Activated T-cell treated with anti-CD3 and anti-CD28 coated beads for 24 hours (primary cell): ENCODE results near the gene SNCB.
"Not testable (repeated sequence)": the region's sequence is repeated elsewhere in the genome, so short reads cannot be mapped to it uniquely, and the experiment has no call there.

Experiments used
- DNase-seq: peaks from one replicate; pipeline ENCODE4 v3.0.0-alpha.2; 2020; ENCODE audit warnings: low read depth

The SNCB gene

DNA sequence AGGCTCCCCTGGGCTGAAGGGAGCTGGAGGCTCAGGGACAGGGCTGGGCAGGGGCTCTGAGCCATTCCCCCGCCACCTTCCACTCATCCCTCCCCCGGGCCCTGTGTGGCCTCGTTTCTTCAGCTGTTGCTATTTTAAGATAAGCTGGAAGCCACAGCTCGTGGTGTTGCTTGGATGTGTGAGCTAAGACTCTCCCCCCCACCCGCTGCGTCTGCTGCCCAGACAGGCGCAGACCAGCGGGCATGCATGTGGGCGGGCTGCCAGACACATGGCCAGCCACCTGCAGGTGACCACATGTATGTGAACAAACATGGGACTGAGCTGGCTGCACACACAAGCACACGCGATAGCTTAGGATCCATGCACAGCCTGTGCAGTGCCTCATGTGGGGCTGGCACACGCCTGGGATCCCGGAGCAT is 8.7 kb downstream of the SNCB start:
- DNase-seq, result no peak

- no peak for DNase-seq
These were observed 9.9 kb downstream of the SNCB start for GRCh38 chr5:176620333-176620981.

DNA sequence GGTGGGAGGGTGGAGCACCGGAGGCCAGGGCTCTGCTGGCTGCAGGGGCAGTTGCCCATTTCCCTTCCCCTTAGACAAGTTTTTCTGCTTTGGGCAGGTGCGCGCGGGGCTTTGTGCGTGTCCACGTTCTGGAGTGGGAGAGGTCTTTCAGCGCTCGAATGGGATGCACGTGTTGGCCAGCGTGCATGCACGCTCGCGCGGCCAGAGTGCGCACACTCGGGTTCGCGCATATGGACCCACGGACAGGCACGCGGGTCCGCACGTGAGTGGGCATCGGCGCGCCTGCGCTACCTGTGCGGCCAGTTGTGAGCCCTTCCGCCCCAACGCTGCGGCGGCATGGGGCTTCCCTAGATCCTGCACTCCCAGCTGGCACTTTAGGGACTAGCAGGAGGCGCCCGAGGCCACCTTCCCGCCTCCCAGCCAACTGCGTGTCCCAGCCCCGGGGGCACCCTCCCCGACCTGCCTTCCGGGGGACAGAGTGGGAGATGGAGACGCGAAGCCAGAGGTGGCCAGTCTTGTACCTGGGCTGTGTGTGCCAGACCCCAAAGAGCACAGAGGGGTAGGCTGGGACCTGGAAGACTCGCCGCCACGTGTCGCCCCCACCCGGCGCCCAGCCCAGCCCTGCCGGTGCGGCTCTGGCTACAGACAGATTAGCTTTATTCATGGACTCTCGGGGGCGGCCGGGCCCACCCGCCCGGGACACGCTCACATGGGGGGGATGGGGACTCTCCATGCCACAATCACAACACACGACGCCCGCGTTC is 10.6 kb downstream of the SNCB start:
- DNase-seq, result no peak

GRCh38 chr5:176619203-176619568 is 11.1 kb downstream of the SNCB start:
- DNase-seq, result peak; percentile 77

- DNase-seq, result no peak
These were observed 11.6 kb downstream of the SNCB start for GRCh38 chr5:176618783-176619182.

GRCh38 chr5:176616511-176616910 is 13.8 kb downstream of the SNCB start:
- DNase-seq, result no peak

- DNase-seq, result no peak
These were observed 15.4 kb downstream of the SNCB start for GRCh38 chr5:176614805-176615478.

DNA sequence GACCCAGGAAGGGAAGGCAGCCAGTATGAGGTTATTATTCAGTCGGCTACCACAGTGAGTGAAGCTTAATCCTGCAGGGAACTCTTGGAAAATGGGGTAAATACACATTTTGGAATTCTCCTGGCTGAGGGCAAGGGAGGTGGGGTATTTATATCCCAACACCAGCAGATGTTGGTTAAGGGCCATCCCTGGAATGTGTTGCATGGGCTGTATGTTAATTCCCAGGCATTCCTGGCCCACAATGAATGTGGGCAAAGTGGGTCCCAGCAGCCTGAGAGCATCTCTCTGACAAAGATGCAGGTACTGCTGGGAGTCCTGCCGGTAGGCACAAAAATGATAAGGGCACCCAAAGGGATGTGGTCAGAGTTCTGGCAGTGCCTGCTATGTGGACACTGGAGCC is 17.5 kb downstream of the SNCB start:
- no peak for DNase-seq

GRCh38 chr5:176612008-176612407 is 18.3 kb downstream of the SNCB start:
- DNase-seq, result no peak

DNA sequence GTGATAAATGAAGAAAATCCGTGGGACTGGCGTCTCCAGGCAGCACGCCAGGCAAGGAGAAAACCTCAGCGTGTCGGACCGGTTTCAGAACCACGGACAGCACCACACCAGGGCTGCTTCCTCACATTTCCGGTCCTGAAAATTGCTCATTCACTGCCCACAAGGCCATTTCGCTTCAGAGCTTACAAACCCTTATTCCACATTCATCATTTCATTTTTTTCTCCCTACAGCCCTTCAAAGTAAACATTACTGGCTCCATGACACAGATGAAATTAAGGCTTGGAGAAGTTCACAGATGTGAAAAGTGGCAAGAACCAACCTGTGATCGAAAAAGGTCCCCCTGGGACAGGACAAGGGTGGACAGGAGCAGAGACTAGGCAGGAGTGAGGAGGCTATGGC is 18.9 kb downstream of the SNCB start:
- no peak for DNase-seq

DNA sequence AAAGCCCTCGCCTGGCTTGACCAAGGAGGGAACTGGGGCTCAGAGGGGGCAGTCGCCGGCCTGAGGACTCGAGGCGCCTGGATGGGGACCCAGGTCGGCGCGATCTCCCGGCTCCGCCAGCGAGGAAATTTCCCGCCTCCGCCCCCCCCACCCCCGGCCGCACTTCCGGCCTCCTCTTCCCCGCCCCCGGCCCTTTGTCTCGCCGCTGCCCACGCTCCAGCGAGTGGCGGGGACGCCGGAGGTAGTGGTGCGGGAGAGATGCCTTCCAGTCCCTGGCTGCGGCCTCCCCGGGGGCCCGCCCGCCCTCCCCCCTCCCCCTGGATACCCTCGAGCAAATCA is 19.9 kb downstream of the SNCB start:
- DNase-seq, result no peak

- DNase-seq, result peak; percentile 53
These were observed 20.5 kb downstream of the SNCB start, which contains the start of gene GPRIN1 for GRCh38 chr5:176609724-176610434. GPRIN1 (minus strand) TSS chr5:176610156; CDS start chr5:176599834, 10,322 bp downstream.

DNA sequence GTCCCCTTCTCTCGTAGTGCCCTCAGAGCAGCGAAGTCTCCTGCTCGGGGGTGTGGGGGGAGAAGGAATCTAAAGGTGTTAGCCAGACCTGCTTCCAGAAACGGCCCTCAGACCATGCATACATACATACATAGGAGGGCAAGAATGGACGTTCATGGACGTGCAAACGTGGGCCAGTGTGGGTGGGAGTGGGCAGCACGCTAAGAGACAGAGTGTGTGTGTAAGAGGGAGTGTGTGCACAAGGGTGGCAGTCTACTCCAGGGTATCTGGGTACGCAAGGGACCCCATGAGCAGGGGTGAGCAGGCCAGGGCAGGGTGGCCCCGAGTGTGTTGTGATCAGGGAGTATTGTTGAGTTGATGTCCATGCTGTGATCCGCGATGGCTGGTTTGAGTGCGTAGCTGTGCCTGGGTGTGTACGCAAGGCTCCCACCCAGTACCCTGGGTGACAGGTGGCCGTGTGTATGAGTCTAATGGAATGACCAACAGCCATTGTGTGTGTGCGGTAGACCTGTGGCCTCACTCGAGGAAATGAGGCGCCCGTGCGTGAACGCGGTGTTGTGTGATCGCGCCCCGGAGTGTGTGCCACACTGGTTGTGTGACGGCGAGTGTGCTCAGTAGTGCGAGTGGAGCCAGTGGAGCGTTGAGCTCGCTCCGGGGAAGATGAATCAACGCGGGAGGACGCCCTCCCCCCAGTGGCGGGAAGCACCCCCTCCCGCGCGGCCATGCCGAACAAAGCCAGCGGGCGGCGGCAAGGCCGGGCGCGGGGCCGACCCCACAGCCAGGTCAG is 21.2 kb downstream of the SNCB start:
- no peak for DNase-seq

GRCh38 chr5:176608142-176608705 is 22.1 kb downstream of the SNCB start:
- DNase-seq, result no peak

DNA sequence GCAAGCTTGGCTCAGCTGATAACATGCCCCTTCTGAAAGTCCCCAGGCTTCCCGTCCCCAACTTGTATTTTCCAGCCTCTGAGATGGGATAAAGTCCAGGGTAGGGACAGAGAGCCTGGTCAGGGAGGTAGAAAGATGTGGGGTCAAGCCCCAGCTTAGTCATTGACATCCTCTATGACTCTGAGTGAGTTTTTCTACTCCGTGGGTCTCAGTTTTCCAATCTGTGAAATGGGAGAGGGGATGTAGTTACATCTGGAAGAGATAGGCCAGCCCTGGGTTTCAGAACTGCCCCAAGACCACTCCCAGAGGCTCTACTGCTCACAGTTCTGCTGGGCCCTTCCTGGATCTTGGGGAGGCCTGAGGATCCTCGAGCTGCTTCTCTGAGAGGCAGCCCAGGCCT is 23.5 kb downstream of the SNCB start:
- DNase-seq, result no peak

DNA sequence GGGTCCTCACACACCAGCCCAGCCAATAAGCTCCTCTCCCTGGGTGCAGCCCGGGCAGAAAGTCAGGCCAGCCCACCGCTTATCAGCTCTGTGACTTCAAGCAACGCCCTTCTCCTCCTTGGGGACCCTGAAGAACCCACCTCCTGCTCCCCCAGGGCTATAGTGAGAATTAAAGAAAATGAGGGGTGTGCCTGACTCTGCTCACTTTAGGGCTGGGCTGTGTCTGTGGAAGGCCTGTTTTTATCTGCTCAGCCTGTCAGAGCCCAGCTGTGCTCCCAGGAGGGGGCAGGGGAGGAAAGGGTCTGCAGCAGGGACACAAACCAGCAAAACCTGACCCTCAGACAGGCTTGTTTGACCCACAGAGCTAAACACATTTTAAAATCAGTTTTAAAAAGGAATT is 24.3 kb downstream of the SNCB start:
- DNase-seq, result no peak

DNA sequence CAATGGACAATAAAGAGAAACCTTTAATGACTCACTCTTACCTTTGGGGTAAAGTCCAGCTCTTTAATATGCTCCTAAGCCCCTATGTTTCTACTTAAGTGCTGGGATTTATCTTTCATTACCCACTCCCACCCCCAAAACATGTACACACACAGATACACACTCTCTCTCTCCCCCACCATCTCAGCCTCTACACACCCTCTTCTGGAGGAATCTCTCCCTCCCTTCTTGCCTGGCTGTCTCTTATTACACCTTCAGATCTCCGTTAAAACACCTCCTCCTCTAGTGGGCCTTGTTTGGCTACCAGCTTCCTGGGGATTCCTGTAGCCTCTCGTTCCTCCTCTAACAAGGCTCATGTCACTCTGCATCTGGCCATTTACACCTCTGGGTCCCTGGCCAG is 27.2 kb downstream of the SNCB start:
- no peak for DNase-seq

GRCh38 chr5:176601901-176602482 is 28.3 kb downstream of the SNCB start:
- DNase-seq, result no peak

DNA sequence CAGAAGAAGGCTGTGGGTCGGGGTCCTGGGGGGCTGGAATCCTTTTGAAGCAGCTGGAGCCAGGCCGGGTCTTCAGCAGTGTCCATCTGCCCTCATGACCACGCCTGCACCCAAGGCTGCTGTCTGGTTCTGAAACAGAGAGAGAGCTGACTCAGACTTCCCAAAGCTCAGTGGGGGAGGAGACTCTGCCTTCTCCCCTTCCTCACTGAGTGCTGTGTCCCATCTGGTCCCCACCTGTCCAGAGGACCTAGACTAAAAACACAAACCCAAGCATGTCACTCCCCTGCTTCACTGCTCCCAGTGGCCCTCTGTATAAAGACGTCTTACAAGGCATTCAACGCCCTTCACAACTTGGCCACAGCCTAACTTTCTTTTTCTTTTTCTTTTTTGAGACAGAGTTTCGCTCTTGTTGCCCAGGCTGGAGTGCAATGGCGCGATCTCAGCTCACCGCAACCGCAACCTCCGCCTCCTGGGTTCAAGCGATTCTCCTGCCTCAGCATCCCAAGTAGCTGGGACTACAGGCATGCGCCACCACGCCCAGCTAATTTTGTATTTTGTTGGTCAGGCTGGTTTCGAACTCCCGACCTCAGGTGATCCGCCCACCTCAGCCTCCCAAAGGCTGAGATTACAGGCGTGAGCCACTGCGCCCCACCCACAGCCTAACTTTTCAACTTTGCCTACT is 30.4 kb downstream of the SNCB start:
- DNase-seq, result not testable (repeated sequence)
